SK-N-MC (cell line): Measurements from ENCODE around the gene DPF3.

Experiments
- EZH2 ChIP-seq: fragments of 200-600 bp; sonication (generic); IDR thresholded peaks from one replicate; pipeline ENCODE4 v1.6.1; 2017; ENCODE audit warnings: antibody characterized with exemption
- POLR2AphosphoS5 ChIP-seq: IDR thresholded peaks from 2 replicates; pipeline ENCODE4 v1.6.1; 2012; ENCODE audit warnings: mild to moderate bottlenecking, low read depth, low read length, borderline replicate concordance

DNA sequence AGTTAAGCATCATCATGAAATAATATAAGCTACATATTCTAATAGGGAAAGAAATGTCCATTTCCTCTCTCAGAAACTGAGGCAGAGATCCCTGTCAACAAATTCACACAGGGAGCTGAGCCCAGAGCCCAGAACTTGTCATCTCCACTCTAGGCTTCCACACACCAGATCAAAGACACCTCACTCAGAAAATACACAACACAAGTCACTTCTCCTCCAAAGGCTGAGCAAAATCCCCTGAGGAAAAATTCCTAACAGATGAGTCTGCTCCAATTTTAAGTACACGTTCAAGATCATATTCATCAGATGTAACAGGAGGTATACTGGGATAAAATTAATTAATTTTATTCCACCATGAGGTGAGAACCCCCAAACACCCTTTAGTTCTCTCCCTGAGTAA, 227.3 kb downstream of the DPF3 start:
- no peak for TF ChIP-seq EZH2
- TF ChIP-seq POLR2AphosphoS5, result no peak
